Activated CD4-positive, alpha-beta T cell treated with anti-CD3 and anti-CD28 coated beads for 24 hours (primary cell): ENCODE data around the gene NOXA1.
"Not testable (repeated sequence)": the region's sequence is repeated elsewhere in the genome, so short reads cannot be mapped to it uniquely, and the experiment has no call there.

Experiments
- DNase-seq, 2 donors: peaks; one replicate each; pipeline ENCODE4 v3.0.0-alpha.2; 2020; ENCODE audit warnings: low read depth in 2 of 2

Gene NOXA1

DNA sequence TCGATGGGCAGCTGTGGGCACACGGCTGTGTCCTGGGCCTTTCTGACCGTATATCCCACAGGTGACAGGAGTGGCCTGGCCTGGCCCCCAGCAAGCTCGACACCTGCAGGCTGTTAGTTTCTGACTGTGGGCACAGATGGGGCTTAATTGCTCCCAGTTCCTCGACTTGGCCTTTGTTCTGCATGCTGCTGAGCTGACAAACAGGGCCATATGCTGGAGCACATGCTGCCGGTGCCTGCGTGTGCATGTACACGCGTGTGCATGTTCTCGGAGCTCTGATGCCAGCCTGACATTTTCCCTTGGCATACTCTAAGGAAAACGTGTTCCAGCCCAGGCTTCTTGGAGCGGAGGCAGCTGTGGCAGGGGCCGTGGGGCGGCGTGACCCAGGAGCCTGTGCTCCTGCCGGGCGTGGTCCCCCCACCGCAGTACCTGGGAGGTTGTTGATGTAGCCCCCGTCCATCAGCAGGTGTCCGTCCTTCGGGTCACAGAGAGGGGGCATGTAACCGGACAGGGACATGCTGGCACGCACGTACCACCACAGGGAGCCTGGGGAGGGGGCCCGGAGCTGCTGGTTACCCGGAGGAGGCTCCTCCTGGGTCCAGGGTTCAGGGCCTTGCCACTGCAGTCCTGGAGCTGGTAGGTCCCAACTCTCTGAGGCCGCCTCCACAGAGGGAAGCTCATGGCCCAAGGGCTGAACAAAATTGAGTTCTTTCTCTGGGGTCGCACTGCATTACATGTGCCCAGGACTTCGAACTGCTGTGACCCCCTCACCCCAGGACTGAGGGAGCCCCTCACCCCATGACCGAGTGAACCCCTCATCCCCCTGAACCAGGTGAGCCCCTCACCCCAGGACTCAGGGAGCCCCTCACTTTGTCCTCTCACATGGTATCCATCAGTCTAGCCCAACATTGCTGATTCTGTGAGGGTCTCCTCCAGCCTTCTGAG, 40.1 kb downstream of the NOXA1 start:
- no peak for DNase-seq

DNA sequence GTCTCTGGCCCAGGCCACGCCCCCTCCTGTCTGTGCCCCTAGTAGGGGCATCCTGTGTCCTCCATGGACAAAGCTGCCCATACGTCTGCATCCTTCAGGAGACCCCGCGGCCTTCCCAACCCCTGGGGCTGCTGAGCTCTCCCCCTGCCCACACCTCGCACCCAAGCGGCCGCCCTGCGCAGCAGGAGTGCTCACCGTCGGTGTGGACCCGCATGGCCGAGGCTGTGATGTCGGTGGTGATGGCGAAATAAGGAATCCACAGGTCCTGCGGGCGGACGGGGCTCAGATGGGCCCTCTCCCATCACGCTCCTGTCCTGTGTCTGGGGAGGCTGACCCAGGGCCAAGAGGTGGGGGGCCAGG, 40.7 kb downstream of the NOXA1 start:
- no peak for DNase-seq

DNA sequence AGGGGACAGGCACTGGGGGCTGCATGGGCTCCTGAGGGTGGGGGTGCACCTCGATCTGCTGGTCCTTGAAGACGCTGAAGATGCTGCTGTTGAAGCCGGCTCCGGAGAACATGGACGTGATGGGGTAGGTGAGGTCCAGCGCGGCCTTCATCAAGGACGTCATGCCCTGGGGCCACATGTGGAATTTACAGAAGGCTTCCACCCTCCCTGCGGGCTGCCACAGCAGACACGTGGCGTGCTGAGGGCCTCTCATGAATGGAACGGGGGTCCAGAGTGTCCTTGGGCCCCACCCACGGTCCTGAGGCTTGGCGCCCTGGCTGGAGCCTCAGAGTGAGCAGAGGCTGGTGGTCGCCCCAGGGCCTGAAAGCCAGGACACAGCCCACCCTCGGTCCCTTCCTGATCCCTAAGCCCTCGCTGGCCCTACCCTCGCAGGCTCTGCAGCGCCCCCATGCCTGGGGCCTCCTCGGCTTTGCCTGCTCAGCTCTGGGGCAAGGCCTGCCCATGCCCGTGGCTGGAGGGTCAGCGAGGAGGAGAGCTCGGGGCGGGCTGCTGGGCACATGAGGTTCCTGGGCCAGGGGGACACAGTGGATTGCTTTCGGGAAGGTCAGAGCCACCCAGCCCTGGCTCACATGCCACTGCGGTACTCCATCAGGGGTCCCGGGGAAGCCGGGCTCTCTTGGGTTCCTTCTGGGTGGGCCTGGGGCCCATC, 41.3 kb downstream of the NOXA1 start:
- DNase-seq, result no peak

DNA sequence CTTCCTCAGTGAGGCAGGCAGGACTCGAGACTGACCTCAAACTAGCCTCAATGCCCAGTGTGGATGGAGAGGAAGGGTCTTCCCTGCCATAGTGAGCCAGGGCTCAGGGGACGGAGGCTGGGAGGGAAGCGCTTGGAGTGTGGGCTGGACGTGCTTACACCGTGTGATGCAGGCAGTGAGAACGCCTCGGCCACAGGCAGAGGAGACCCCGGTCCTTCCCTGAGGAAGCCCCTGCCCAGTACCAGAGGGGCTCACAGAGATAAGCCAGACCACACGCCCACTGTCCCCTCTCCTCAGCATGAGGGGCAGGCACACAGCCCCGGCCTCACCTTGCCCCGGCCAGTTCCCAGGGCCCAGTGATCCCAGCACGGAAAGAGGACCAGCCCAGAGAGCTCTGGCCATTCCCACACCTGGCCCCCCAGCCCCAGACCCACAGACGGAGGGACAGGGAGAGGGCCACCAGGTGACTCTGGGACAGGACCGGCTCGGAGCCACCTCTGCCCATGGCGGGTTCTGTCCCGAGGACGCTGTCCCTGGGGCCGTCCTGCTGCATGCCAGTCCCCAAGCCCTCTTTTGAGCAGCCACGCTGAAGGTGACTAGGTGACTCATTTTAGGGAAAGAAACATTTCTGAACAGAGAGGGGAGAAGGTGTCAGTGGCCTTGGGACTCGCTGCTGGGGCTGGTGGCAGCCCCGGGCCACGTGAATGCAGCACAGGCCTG, 42.0 kb downstream of the NOXA1 start:
- no peak for DNase-seq

DNA sequence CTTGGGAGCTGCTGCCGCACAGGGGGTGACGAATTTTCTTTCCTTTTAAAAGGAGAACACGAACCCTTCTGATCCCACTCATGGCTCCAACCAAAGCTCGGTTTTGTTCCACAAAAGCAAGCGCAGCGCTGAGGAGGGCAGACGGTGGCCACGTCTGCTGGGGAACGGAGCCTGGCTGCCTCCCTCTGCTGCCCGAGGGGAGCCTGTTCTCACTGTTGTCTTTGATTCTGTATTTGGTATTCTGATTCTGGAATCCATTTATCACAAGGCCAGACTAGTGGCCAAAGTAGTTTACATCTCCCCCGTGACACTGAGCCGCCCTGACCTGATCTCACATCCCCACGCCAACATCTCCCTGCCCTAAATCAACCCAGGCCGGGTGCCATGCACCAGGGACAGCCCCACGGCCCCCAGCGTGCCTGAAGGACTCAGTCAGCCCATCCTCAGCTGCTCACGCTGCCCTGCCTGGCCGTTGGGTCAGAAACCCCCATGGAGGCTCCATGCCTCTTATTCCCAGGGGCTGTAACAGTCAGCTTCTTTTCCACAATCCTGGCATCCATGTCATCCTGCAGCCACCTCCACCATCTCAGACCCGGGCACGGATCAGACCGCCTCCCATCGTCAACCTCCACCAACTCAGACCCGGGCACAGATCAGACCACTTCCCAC, 42.7 kb downstream of the NOXA1 start:
- no peak for DNase-seq

DNA sequence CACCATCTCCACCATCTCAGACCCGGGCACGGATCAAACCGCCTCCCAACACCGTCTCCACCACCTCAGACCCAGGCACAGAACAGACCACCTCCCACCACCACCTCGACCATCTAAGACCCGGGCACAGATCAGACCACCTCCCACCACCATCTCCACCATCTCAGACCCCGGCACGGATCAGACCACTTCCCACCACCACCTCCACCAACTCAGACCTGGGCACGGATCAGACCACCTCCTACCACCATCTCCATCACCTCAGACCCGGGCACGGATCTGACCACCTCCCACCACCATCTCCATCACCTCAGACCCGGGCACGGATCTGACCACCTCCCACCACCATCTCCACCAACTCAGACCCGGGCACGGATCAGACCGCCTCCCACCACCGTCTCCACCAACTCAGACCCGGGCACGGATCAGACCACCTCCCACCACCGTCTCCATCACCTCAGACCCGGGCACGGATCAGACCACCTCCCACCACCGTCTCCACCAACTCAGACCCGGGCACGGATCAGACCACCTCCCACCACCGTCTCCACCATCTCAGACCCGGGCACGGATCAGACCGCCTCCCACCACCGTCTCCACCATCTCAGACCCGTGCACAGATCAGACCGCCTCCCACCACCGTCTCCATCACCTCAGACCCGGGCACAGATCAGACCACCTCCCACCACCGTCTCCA, 43.3 kb downstream of the NOXA1 start:
- not testable (repeated sequence) for DNase-seq

DNA sequence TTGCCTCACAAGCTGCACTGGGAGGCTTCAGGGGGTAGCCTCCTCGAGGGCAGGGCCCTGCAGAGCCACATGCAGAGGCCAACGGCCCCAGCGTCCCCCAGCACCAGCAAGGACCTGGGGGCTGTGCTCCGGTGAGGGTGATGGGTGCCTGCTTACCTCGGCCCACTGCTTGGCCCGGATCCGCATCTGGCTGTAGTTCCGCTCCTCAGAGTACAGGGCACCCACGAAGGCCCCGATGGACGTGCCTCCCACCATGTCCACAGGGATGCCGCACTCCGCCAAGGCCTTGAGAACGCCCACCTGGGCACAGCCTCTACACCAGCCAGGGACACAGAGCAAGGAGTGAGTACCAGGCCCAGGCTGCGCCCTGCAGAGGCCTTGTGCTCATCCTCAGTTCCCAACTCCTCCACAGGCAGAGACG, 44.0 kb downstream of the NOXA1 start:
- DNase-seq, result no peak

DNA sequence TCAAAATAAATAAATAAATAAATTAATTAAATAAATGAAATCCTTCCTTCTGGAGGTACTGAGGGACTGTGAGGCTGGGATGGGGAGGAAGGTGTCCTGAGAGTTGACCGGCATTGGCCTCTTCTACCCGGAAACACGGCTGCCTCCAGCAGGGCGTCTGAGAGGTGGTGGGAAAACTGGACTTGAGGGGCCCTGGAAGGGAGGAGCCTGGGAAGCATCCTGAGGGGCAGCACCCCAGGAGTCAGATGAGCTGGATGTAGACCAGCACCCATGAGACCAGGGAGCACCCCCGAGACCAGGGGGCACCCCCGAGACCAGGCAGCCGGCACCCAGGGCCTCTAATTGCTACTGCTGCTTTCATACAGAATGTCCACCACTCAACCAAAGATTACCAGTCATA, 44.7 kb downstream of the NOXA1 start:
- no peak for DNase-seq

DNA sequence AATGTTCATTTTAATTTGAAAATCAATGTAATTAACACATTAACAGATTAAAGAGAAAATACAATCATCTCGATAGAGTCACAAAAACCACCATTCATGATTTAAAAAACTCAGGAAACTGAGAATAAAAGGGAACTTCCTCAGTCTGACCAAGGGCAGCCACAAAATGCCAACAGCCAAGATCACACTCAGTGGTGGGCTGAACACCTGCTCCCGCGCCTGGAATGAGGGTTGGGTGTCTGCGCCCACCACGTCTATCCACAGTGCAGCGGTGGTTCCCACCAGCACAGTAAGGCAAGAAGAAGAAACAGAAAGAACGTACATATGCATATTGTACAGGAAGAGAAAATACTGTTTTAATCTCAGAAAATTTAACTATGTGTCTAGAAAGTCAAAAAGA, 47.6 kb downstream of the NOXA1 start:
- DNase-seq, result no peak

DNA sequence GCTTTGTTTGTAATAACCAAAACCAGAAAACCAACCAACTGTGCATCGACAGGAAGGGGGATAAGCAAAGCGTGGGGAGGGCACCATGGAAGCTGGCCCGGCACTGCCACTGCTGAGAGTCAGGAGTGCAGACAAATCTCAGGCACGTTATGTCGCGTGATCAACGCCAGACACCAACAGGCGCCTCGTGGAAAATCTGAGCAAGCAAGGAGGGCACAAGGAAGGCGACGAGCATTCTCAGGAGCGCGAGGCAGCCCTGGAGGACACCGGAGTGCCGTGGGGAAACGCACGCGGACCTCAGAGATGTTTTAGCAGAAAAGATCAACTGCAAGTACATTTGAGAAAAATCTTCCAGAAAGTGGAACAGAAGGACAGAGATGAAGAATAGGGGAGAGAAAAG, 51.1 kb downstream of the NOXA1 start:
- DNase-seq, result no peak

DNA sequence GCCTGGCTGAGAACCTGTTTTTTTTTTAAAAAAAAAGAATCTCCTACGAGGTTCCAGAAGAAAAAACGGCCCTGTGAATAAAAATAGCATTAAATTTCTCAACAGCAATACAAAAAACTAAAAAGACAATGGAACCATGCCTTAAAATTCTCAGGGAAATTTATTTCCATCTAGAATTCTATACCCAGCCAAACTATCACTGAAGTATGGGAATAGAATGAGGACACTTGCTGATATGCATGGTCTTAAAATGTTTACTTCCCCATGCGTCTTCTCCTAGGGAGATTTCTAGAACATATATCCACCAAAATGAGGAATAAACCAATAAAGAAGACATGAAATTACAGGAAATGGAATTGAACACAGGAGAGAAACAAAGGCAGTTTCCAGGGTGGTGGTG, 52.5 kb downstream of the NOXA1 start:
- DNase-seq, result no peak

DNA sequence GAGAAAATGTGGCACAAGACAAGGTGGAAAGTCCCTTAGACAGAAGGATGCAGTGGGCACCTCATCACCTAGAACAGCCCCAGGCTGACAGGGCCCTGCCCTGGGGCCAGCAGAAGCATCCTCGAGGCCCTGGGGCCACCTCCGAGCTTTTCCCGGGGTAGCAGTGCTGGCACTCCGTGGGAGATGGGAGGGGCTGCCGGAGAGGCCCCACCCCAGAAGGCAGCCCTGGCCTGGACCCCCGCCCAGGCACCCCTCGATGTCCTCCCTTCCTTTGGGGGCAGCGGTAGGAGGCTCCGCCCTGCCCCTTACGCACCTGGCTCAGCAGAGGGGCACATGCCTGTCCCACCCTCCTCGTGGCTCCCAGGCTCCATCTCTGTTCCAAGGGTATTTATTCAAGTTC, 53.7 kb downstream of the NOXA1 start:
- DNase-seq, result no peak

DNA sequence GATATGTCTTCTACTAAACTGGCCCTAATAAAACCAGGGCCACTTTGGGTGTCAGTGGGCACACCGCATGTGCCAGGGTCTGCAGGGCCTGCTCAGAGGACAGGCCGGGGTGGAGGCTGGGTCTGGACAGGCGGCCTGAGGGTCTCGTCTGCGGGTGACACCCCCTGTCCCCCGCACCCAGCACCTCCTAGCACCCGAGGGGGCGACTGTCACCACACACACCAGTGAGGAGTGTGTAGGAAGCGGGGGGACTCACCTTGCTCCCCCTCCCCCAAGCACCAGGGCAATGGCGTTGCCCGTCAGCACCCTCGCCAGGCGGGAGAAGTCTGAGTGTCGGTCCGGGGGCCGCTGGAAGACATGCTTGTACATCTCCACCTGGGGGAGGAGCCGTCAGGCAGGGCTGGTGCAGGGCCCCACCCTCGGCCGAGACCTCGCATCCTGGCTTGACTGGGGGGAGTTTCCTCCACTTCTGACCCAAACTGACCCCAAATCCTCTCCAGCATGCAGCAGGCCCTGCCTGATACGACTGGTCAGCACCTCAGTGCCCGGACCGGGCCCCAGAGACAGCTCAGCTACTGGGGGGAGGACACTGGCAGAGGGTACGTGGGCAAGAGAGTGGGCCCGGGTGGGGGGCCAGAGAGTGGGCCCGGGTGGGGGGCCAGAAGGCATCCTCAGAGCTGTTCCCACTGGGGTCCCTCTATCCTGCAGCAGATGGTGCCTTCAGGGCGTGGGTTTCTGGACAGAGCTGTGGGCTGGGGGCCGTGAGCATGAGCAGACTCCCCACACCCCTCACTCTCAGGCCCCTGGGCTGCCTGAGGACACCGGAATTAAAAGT, 54.8 kb downstream of the NOXA1 start:
- no peak for DNase-seq

DNA sequence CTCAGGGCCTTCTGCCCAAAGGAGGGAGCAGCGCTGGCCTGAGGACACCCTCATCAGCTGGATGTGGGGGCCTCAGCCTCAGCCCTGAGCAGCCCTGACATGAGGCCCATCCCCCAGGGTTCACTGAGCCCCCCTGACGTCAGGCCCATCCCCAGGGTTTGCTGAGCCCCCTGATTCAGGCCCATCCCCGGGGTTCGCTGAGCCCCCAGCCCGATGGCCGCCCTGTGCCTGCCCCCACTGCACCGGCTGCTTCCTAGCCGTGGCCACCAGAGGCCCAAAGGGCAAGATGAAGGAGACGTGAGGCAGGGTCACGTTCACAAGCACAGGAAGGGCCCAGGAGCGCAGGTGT, 55.4 kb downstream of the NOXA1 start:
- no peak for DNase-seq

DNA sequence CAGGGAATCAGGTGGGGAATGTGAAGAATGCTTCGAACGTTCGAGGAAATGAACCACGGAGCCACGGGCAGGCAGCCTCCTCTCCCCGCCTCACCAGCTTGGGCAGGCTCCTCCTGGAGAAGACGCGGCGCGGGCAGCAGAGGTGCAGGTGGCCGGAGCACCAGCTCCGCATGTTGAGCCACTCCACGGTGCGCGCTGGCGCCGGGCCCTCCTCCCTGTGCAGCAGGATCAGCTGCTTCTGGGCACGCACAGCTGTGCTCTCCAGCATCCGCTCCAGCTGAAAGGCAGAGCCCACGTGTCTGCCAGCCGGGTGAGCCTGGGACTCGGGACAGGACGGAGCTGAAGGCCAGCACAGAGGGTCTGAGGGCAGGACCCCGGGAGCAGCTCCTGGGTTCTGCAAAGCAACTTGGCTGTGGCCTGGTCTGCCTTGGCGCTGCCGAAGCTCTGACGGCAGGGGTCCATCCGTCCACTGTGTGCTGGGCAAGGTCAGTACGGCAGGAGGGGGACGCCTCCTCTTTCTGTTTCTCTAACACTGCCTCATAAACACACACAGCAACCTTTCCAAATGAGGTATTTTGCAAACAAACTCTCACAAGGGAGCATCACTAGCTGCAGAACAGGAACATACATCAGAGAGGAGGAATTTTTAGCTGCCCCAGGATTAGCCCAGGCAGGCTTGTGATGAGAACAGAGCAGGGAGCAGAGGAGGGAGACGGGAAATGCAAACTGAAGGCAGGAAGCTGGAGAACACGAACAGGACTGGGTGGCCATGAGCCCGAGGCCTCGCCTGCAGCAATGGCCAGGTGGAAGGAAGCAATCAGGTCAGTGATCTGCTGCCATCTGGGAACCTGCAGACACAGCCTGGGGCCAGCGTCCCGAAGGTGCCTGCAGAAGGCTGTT, 56.0 kb downstream of the NOXA1 start:
- no peak for DNase-seq

DNA sequence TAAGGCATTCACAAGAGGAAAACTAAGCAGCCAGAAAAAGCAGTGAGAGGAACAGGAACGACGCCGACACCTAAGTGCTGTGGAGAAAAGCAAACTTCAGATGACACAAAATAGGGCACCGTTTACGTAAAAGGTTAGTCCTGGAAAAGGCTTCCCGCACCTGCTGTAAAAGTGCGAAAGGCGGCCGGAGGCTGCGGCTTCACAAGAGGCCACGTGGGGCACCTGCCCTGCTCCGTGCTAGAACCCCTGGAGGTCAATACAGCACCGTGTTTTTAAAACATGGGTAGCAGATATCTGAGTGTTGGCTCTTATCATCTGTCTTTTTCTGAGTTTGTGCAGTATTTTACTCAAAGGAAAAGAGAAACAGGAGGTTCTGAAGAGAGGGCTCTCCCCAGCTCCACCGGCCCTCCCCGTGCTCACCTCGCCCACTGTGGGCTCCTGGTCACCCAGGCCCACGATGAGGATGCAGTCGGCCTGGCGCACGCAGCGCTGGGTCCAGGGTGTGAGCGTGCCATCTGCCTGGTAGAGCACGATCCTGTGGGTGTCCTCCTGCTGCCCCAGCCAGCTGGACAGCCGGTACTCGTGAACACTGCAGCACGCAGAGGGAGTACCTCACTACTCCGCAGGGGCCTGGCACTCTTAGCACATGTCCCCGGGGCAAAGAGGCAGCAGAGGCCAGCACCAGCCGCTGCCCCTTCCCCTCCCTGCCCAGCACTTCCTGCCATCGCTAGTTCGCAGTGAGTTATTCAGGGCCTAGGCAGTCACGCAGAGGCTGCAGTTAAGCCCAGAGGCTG, 56.9 kb downstream of the NOXA1 start:
- no peak for DNase-seq

DNA sequence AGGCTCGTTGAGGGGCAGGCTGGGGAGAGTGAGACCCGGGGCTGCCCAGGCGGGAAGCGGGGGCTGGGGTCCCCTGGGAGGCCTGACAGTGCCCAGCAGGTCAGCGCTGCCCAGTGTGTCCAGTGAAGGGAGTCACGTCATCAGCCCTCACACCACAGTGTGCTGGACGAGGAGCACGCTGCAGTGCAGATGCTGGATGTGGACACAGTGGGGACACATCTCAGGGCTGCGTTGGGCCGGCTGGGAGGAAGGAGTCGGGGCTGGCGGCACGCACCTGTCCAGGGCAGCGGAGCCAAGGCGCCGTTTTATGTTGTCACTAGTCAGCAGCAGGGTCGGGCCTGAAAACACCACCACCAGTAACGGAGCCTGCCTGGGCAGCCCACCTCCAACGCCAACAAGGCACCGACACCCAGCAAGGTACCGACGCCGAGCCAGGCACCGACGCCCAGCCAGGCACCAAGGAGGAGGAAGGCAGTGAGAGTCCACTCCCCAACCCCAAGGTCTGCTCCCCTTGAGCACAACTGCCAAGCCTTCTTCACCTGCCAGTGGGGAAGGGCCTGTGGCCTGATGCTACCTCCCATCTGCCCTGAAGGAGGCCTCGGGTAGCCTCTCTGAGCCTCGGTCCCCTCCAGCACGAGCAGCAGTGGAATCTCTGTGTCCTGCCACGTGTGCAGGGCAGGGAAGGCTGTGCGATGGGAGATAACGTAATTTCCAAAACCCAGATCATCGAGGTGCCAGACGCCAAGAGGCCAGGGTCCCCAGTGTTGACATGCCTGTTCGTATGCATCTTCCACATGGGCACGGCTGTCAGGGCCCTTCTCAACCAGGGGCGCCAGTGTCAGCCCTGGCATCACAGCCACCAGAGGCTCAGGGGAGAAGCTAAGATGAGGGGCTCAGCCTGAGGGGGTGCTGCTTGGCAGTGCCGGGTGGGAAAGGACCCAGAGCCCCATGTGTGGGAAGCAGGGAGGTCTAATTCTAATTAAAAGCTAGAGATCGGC, 57.8 kb downstream of the NOXA1 start:
- DNase-seq, result no peak
